ENCODE measurements around the gene EID1.

DNA sequence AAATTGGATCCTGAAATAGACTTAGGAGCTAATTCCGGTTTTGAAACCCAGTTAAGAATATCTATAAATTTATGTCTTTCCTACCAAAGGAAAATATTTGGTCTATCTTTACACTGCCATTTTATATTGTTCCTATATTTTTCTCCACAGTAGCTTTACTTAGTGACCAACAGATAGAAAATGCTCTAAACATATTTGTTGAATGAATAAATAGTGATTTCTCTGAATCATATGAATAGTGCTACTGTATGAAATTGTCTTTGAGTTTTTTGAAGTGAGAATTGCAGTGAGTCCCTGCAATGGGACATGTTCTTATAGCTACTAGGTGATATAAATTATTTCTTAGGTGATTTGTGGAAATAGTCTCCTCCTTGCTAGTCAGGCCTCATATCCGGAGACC, 18.5 kb upstream of the EID1 start:
- TF ChIP-seq, protein P1, sequence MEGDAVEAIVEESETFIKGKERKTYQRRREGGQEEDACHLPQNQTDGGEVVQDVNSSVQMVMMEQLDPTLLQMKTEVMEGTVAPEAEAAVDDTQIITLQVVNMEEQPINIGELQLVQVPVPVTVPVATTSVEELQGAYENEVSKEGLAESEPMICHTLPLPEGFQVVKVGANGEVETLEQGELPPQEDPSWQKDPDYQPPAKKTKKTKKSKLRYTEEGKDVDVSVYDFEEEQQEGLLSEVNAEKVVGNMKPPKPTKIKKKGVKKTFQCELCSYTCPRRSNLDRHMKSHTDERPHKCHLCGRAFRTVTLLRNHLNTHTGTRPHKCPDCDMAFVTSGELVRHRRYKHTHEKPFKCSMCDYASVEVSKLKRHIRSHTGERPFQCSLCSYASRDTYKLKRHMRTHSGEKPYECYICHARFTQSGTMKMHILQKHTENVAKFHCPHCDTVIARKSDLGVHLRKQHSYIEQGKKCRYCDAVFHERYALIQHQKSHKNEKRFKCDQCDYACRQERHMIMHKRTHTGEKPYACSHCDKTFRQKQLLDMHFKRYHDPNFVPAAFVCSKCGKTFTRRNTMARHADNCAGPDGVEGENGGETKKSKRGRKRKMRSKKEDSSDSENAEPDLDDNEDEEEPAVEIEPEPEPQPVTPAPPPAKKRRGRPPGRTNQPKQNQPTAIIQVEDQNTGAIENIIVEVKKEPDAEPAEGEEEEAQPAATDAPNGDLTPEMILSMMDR (IDR thresholded peaks at IDR 0.05), result no peak
- no peak for TF ChIP-seq POLR2A (IDR thresholded peaks at IDR 0.05)

Data from sigmoid colon (tissue), 3 donors.